CD4-positive, alpha-beta T cell (primary cell): ENCODE results near the gene TRAPPC6A. TPM values are rescaled to one million over a fixed set of nuclear protein-coding genes. Genes with fewer than 3 reads are reported as not detected.

ENCODE experiments used
- ATAC-seq: fragments of 200-7000 bp; cut with Tn5 transposase; one replicate; pipeline ENCODE4 v1.10.0; 2022; ENCODE audit warnings: mild to moderate bottlenecking; ENCODE audit not compliant: poor library complexity
- CTCF ChIA-PET: fragments of 350-600 bp; sonication (Branson Sonifier 250); formaldehyde crosslinking; loops from one replicate; lab custom pipeline; 2021; ENCODE audit warnings: antibody characterized with exemption, inconsistent platforms; lab: Charles Lee
- POLR2A ChIA-PET: fragments of 350-600 bp; sonication (Branson Sonifier 250); formaldehyde crosslinking; loops from one replicate; lab custom pipeline; 2021; ENCODE audit warnings: antibody characterized with exemption, inconsistent platforms; lab: Charles Lee
- DNase-seq, 14 experiments: peaks; one replicate each; pipeline ENCODE4 v3.0.0-alpha.2; 2013 to 2020; ENCODE audit warnings: mixed read lengths in 2 of 14
- H3K27ac ChIP-seq, 2 donors: one replicate each; pipeline versions ENCODE4 v1.5.1 to v1.7.0; 2013; ENCODE audit warnings: low read length in 2 of 2, low read depth in 1 of 2, mild to moderate bottlenecking in 1 of 2
- H3K27me3 ChIP-seq, 2 experiments: 1 replicate in 1 of 2; 2 replicates in 1 of 2; pipeline versions ENCODE4 v1.6.1 to v1.7.0; 2013; ENCODE audit warnings: low read length in 2 of 2, control low read depth in 1 of 2, mild to moderate bottlenecking in 1 of 2, moderate library complexity in 1 of 2; ENCODE audit not compliant: insufficient read depth in 2 of 2, control insufficient read depth in 1 of 2
- H3K36me3 ChIP-seq: one replicate; pipeline ENCODE4 v1.6.1; 2013; ENCODE audit warnings: low read length, control low read depth; ENCODE audit not compliant: insufficient read depth
- H3K4me1 ChIP-seq: one replicate; pipeline ENCODE4 v1.6.1; 2013; ENCODE audit warnings: low read length, control low read depth; ENCODE audit not compliant: insufficient read depth
- H3K4me3 ChIP-seq: one replicate; pipeline ENCODE4 v1.5.1; 2013; ENCODE audit warnings: mild to moderate bottlenecking, low read length, moderate library complexity
- H3K9me3 ChIP-seq, 2 experiments: 1 replicate in 1 of 2; 2 replicates in 1 of 2; pipeline versions ENCODE4 v1.6.1 to v1.7.0; 2013; ENCODE audit warnings: low read length in 2 of 2, mild to moderate bottlenecking in 2 of 2, control low read depth in 1 of 2, moderate library complexity in 1 of 2; ENCODE audit not compliant: control insufficient read depth in 1 of 2, insufficient read depth in 1 of 2
- H3K27ac Mint-ChIP-seq: one replicate; pipeline ENCODE4 v1.8.0; 2020; ENCODE audit warnings: mixed read lengths
- H3K27me3 Mint-ChIP-seq: one replicate; pipeline ENCODE4 v1.8.0; 2021; ENCODE audit warnings: mixed read lengths
- H3K36me3 Mint-ChIP-seq: one replicate; pipeline ENCODE4 v1.8.0; 2021; ENCODE audit warnings: low read depth, mixed read lengths
- H3K4me1 Mint-ChIP-seq: one replicate; pipeline ENCODE4 v1.8.0; 2021; ENCODE audit warnings: low read depth, mixed read lengths
- H3K4me3 Mint-ChIP-seq: one replicate; pipeline ENCODE4 v1.8.0; 2020; ENCODE audit warnings: mild to moderate bottlenecking, mixed read lengths
- H3K9me3 Mint-ChIP-seq: one replicate; pipeline ENCODE4 v1.8.0; 2020; ENCODE audit warnings: mixed read lengths
- intact Hi-C, 2 experiments: fragments of 100-400 bp; cut with DNase I in 1 of 2; cut with micrococcal nuclease in 1 of 2; formaldehyde crosslinking; loops; one replicate each; pipeline versions ENCODE4 v1.15.1 to v1.9.0; 2023 to 2025; cut with DNase I, micrococcal nuclease
- total RNA-seq, 174 experiments: library from RNA in 2 of 174; stranded (reverse) in 2 of 174; gene quantifications; one replicate each; pipeline ENCODE4 v1.2.3 and lab custom pipeline; 2021 to 2026
- TF ChIP-seq, protein P1 (sequence below): fragments of 200-600 bp; IDR thresholded peaks from one replicate; pipeline ENCODE4 v1.8.0; 2022; ENCODE audit warnings: antibody characterized with exemption, mild to moderate bottlenecking

The TRAPPC6A gene
- total RNA-seq, 2 experiments from 2014 or later = 32.0 to 38.8 TPM

DNA sequence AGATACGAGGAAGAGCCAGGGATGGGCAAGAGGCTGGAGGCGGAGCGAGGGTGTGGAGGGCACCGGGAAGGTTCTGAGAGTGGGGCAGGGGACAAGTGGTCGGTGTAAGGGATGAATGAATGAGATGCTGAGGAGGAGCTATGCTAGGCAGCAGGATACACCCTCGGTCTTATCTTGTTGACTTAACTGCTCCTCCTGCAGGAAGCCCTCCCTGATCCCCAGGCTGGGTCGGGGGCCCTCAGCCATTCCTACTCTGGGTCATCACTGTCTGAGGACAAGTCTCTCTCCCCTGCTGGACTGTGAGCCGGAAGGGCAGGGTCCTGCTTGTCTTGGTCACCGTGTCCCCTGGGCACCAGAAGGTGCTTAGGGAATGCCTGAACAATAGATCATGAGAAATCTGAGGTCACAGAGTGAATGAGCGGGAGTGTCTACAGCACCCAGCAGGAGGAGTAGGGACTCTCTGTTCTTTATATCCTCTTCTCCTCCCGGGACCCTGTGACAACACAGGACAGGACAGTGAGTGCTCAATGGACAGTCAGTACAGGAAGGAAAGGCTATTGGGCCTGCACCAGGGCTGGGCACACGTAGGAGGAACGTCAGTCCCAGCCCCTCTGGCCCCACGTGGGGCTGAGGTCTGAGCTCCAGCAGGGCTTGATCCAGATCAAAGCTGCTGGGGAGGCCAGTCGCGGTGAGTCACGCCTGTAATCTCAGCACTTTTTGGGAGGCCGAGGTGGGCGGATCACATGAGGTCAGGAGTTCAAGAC is 23.8 kb downstream of the TRAPPC6A start:
- TF ChIP-seq, protein P1, sequence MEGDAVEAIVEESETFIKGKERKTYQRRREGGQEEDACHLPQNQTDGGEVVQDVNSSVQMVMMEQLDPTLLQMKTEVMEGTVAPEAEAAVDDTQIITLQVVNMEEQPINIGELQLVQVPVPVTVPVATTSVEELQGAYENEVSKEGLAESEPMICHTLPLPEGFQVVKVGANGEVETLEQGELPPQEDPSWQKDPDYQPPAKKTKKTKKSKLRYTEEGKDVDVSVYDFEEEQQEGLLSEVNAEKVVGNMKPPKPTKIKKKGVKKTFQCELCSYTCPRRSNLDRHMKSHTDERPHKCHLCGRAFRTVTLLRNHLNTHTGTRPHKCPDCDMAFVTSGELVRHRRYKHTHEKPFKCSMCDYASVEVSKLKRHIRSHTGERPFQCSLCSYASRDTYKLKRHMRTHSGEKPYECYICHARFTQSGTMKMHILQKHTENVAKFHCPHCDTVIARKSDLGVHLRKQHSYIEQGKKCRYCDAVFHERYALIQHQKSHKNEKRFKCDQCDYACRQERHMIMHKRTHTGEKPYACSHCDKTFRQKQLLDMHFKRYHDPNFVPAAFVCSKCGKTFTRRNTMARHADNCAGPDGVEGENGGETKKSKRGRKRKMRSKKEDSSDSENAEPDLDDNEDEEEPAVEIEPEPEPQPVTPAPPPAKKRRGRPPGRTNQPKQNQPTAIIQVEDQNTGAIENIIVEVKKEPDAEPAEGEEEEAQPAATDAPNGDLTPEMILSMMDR = no peak
- ChIA-PET CTCF (no interaction called here), POLR2A (interaction anchor here (1.3 to 3.2 kb wide), 3 partner anchors 18 to 62 kb away, joined by 5 to 39 read pairs (median 26); partner anchors contain the start of genes BLOC1S3, PPP1R37 and TRAPPC6A)
- no peak for ATAC-seq
- peaks cover 35% of the 10 kb centered on the region for H3K4me1 ChIP-seq
- DNase-seq = no peak
- H3K36me3 ChIP-seq = no peaks in the 10 kb centered on the region
- no peaks in the 10 kb centered on the region for H3K9me3 Mint-ChIP-seq
- H3K4me3 Mint-ChIP-seq = peak overlapping the region; percentile 67
- no peak overlapping the region for H3K27ac Mint-ChIP-seq
- peak overlapping the region; percentile 16 for H3K4me3 ChIP-seq
- intact Hi-C loops = no loop called here
- no peak overlapping the region for H3K27ac ChIP-seq
- peaks cover 33% of the 10 kb centered on the region for H3K27me3 Mint-ChIP-seq
- peaks cover 0 to 22% of the 10 kb centered on the region in 2 experiments for H3K9me3 ChIP-seq
- peaks cover 0 to 6% of the 10 kb centered on the region in 2 experiments for H3K27me3 ChIP-seq
- H3K4me1 Mint-ChIP-seq = peaks cover 18% of the 10 kb centered on the region
- H3K36me3 Mint-ChIP-seq = no peaks in the 10 kb centered on the region

GRCh38 chr19:45153339-45154063 is 24.5 kb downstream of the TRAPPC6A start:
- TF ChIP-seq, protein P1 = no peak
- ChIA-PET POLR2A (interaction anchor here (1.0 to 3.2 kb wide), 4 partner anchors 18 to 199 kb away, joined by 3 to 39 read pairs (median 16); partner anchors contain the start of genes BLOC1S3, CLPTM1, PPP1R37 and TRAPPC6A), CTCF (no interaction called here)
- H3K9me3 ChIP-seq = peaks cover 0 to 22% of the 10 kb centered on the region in 2 experiments
- H3K36me3 Mint-ChIP-seq = no peaks in the 10 kb centered on the region
- H3K9me3 Mint-ChIP-seq = no peaks in the 10 kb centered on the region
- peak overlapping the region; percentile 76 for H3K4me3 Mint-ChIP-seq
- no peak overlapping the region for H3K27ac Mint-ChIP-seq
- peak overlapping the region; percentile 25 for H3K4me3 ChIP-seq
- ATAC-seq = peak; percentile 45
- H3K27ac ChIP-seq = no peak overlapping the region
- H3K4me1 Mint-ChIP-seq = peaks cover 21% of the 10 kb centered on the region
- H3K27me3 ChIP-seq = peaks cover 0 to 6% of the 10 kb centered on the region in 2 experiments
- H3K4me1 ChIP-seq = peaks cover 38% of the 10 kb centered on the region
- DNase-seq = peak in 11 of 14 experiments; percentile 15 to 72 (median 27)
- H3K36me3 ChIP-seq = no peaks in the 10 kb centered on the region
- H3K27me3 Mint-ChIP-seq = peaks cover 33% of the 10 kb centered on the region
- intact Hi-C loops = no loop called here

GRCh38 chr19:45152504-45153338 is 25.3 kb downstream of the TRAPPC6A start:
- intact Hi-C loops = no loop called here
- TF ChIP-seq, protein P1 = no peak
- H3K27ac ChIP-seq = no peak overlapping the region
- Mint-ChIP-seq H3K27ac (peak overlapping the region; percentile 65), H3K9me3 (no peaks in the 10 kb centered on the region), H3K27me3 (peaks cover 28% of the 10 kb centered on the region), H3K36me3 (no peaks in the 10 kb centered on the region), H3K4me3 (peak overlapping the region; percentile 76), H3K4me1 (peaks cover 21% of the 10 kb centered on the region)
- ATAC-seq (peak; percentile 70), DNase-seq (peak; percentile 19 to 77 (median 34))
- ChIA-PET CTCF (interaction anchor here (1.3 kb wide), 1 partner anchor 12 kb away, joined by 4 read pairs; no protein-coding TSS in a partner anchor), POLR2A (interaction anchor here (1.0 to 3.2 kb wide), 4 partner anchors 19 to 198 kb away, joined by 3 to 39 read pairs (median 16); partner anchors contain the start of genes BLOC1S3, CLPTM1, PPP1R37 and TRAPPC6A)
- peak overlapping the region; percentile 50 for H3K4me3 ChIP-seq
- H3K36me3 ChIP-seq = no peaks in the 10 kb centered on the region
- H3K4me1 ChIP-seq = peaks cover 38% of the 10 kb centered on the region
- peaks cover 0 to 6% of the 10 kb centered on the region in 2 experiments for H3K27me3 ChIP-seq
- peaks cover 0 to 22% of the 10 kb centered on the region in 2 experiments for H3K9me3 ChIP-seq
